B cell (primary cell): ENCODE data around the gene NUDCD3. TPM values are rescaled to one million over a fixed set of nuclear protein-coding genes. Genes with fewer than 3 reads are reported as not detected.

Experiments used
- ATAC-seq: fragments of 200-7000 bp; cut with Tn5 transposase; one replicate; pipeline ENCODE4 v1.10.0; 2021; ENCODE audit warnings: low read depth, mild to moderate bottlenecking, moderate number of reproducible peaks, moderate library complexity
- CTCF ChIA-PET: fragments of 350-600 bp; sonication (Branson Sonifier 250); formaldehyde crosslinking; loops from one replicate; lab custom pipeline; 2021; ENCODE audit warnings: antibody characterized with exemption, inconsistent platforms; lab: Charles Lee
- POLR2A ChIA-PET: fragments of 350-600 bp; sonication (Branson Sonifier 250); formaldehyde crosslinking; loops from one replicate; lab custom pipeline; 2021; ENCODE audit warnings: antibody characterized with exemption; lab: Charles Lee
- DNase-seq: peaks from one replicate; pipeline ENCODE4 v3.0.0; 2013
- H2AFZ ChIP-seq: 2 replicates; pipeline ENCODE4 v1.6.1; 2012; ENCODE audit warnings: mild to moderate bottlenecking, low read depth, low read length; ENCODE audit not compliant: insufficient read depth, poor library complexity, severe bottlenecking
- H3K27ac ChIP-seq, 2 donors: 1 replicate in 1 of 2; 2 replicates in 1 of 2; pipeline ENCODE4 v1.5.1; 2012 to 2013; ENCODE audit warnings: low read length in 2 of 2, mild to moderate bottlenecking in 2 of 2, moderate library complexity in 1 of 2
- H3K27me3 ChIP-seq, 4 experiments: fragments of 200-600 bp in 1 of 4; sonication (generic) in 1 of 4; replicated peaks in 1 of 4; 1 replicate in 2 of 4; 2 replicates in 2 of 4; pipeline versions ENCODE4 v1.6.1 to v1.7.0; 2013 to 2016; ENCODE audit warnings: low read length in 3 of 4, mild to moderate bottlenecking in 2 of 4, mixed read lengths in 1 of 4, moderate library complexity in 1 of 4; ENCODE audit not compliant: insufficient read depth in 4 of 4, control insufficient read depth in 3 of 4; ENCODE audit errors: control extremely low read depth in 1 of 4
- H3K36me3 ChIP-seq, 2 experiments: replicated peaks in 1 of 2; 1 replicate in 1 of 2; 2 replicates in 1 of 2; pipeline versions ENCODE4 v1.6.1 to v1.7.1; 2013; ENCODE audit warnings: low read length in 1 of 2; ENCODE audit not compliant: insufficient read depth in 2 of 2, control insufficient read depth in 1 of 2; ENCODE audit errors: control extremely low read depth in 1 of 2, extremely low read depth in 1 of 2
- H3K4me1 ChIP-seq, 2 donors: fragments of 200-600 bp in 1 of 2; sonication (generic) in 1 of 2; 1 replicate in 1 of 2; 2 replicates in 1 of 2; pipeline versions ENCODE4 v1.5.1 to v1.6.1; 2013 to 2017; ENCODE audit warnings: low read length in 2 of 2; ENCODE audit not compliant: control insufficient read depth in 2 of 2, insufficient read depth in 2 of 2
- H3K4me2 ChIP-seq: replicated peaks from 2 replicates; pipeline ENCODE3; 2012; ENCODE audit warnings: mild to moderate bottlenecking, low read depth, low read length; ENCODE audit not compliant: poor library complexity, severe bottlenecking
- H3K4me3 ChIP-seq, 5 experiments: fragments of 200-600 bp in 1 of 5; sonication (generic) in 1 of 5; 1 replicate in 3 of 5; 2 replicates in 2 of 5; pipeline versions ENCODE4 v1.5.1 to v1.7.0; 2011 to 2016; ENCODE audit warnings: low read length in 4 of 5, mild to moderate bottlenecking in 4 of 5, low read depth in 2 of 5, control low read depth in 1 of 5, moderate library complexity in 1 of 5; ENCODE audit not compliant: insufficient read depth in 1 of 5; ENCODE audit errors: control extremely low read depth in 1 of 5, extremely low read depth in 1 of 5
- H3K79me2 ChIP-seq: fragments of 200-600 bp; sonication (generic); one replicate; pipeline ENCODE4 v1.6.0; 2016; ENCODE audit warnings: low read length; ENCODE audit not compliant: control insufficient read depth, insufficient read depth
- H3K9ac ChIP-seq: fragments of 200-600 bp; sonication (generic); 2 replicates; pipeline ENCODE4 v1.6.1; 2017; ENCODE audit warnings: mild to moderate bottlenecking, low read length, moderate library complexity
- H3K9me3 ChIP-seq, 3 donors: one replicate each; pipeline versions ENCODE4 v1.6.1 to v1.7.1; 2013; ENCODE audit warnings: low read length in 2 of 3; ENCODE audit not compliant: control insufficient read depth in 2 of 3, insufficient read depth in 1 of 3; ENCODE audit errors: control extremely low read depth in 1 of 3
- H4K20me1 ChIP-seq: 2 replicates; pipeline ENCODE4 v1.6.0; 2012; ENCODE audit warnings: mild to moderate bottlenecking, low read length; ENCODE audit not compliant: insufficient read depth, control insufficient read depth, poor library complexity, severe bottlenecking
- H3K27ac Mint-ChIP-seq: one replicate; pipeline ENCODE4 v1.8.0; 2021; ENCODE audit warnings: mixed read lengths
- H3K27me3 Mint-ChIP-seq: one replicate; pipeline ENCODE4 v1.8.0; 2021; ENCODE audit warnings: mixed read lengths
- H3K4me1 Mint-ChIP-seq: one replicate; pipeline ENCODE4 v1.8.0; 2021; ENCODE audit warnings: mixed read lengths
- H3K4me3 Mint-ChIP-seq: one replicate; pipeline ENCODE4 v1.8.0; 2021; ENCODE audit warnings: mixed read lengths
- H3K9me3 Mint-ChIP-seq: one replicate; pipeline ENCODE4 v1.8.0; 2022; ENCODE audit warnings: mixed read lengths; ENCODE audit not compliant: insufficient read depth
- CTCF ChIP-seq: fragments of 200-600 bp; IDR thresholded peaks from one replicate; pipeline ENCODE4 v1.8.0; 2022; ENCODE audit warnings: antibody characterized with exemption, mild to moderate bottlenecking
- EZH2 ChIP-seq: IDR thresholded peaks from 2 replicates; pipeline ENCODE4 v1.6.1; 2012; ENCODE audit warnings: borderline replicate concordance, low read depth, mild to moderate bottlenecking, moderate library complexity, low read length; ENCODE audit not compliant: insufficient read depth, poor library complexity, severe bottlenecking
- WGBS: methylation state at CpG from one replicate; pipeline ENCODE4 v1.1.5; 2013; ENCODE audit warnings: missing lambda C conversion rate; ENCODE audit not compliant: insufficient coverage; 5-methylcytosine and 5-hydroxymethylcytosine counted together
- intact Hi-C: fragments of 100-400 bp; cut with micrococcal nuclease; formaldehyde crosslinking; loops from one replicate; pipeline ENCODE4 v1.10.0; 2022
- polyA plus RNA-seq: library from polyadenylated mRNA; depleted of rRNA; stranded (reverse); fragments of >200 nt; gene quantifications from 2 replicates; pipeline ENCODE4 v1.2.3, GENCODE V29; 2012
- total RNA-seq, 2 donors: library from RNA; stranded (reverse); fragments of 120-200 nt in 1 of 2; gene quantifications; 1 replicate in 1 of 2; 2 replicates in 1 of 2; pipeline versions ENCODE4 v1.2.3 to v1.2.4, GENCODE V29; 2013 to 2022

The NUDCD3 gene
- total and polyA plus RNA-seq, 2 donors (not counting 1 experiment from before 2014, with no cell fraction given) = 29.8 to 101 TPM

GRCh38 chr7:44380831-44381493 lies 109.5 kb downstream of the NUDCD3 start:
- H3K79me2 ChIP-seq = no peaks in the 10 kb centered on the region
- ChIA-PET CTCF (no interaction called here), POLR2A (no interaction called here)
- H3K27ac ChIP-seq = no peak overlapping the region
- H3K4me2 ChIP-seq = no peak overlapping the region
- WGBS = 100% methylated on average over 3 of the region's 4 CpGs
- no peak for DNase-seq
- peaks cover 0 to 22% of the 10 kb centered on the region in 2 experiments for H3K36me3 ChIP-seq
- H2AFZ ChIP-seq = no peak overlapping the region
- TF ChIP-seq CTCF (no peak), EZH2 (no peak)
- H3K27me3 Mint-ChIP-seq = no peaks in the 10 kb centered on the region
- H3K9me3 ChIP-seq = no peaks in the 10 kb centered on the region
- H3K4me3 ChIP-seq = no peak overlapping the region
- no peaks in the 10 kb centered on the region for H3K9me3 Mint-ChIP-seq
- peaks cover 5 to 11% of the 10 kb centered on the region in 2 donors for H3K4me1 ChIP-seq
- H4K20me1 ChIP-seq = no peaks in the 10 kb centered on the region
- H3K27ac Mint-ChIP-seq = no peak overlapping the region
- H3K9ac ChIP-seq = no peak overlapping the region
- no peaks in the 10 kb centered on the region for H3K27me3 ChIP-seq
- peaks cover 11% of the 10 kb centered on the region for H3K4me1 Mint-ChIP-seq
- ATAC-seq = no peak
- intact Hi-C loops = no loop called here
- no peak overlapping the region for H3K4me3 Mint-ChIP-seq

- peaks cover 11% of the 10 kb centered on the region for H3K4me1 Mint-ChIP-seq
Observed at GRCh38 chr7:44380189-44380830, 110.1 kb downstream of the NUDCD3 start.

More at GRCh38 chr7:44380189-44380830, 110.1 kb downstream of the NUDCD3 start:
- ChIA-PET CTCF (no interaction called here), POLR2A (no interaction called here)
- intact Hi-C loops = no loop called here
- no peak overlapping the region for H3K4me2 ChIP-seq
- H3K36me3 ChIP-seq = peaks cover 0 to 19% of the 10 kb centered on the region in 2 experiments
- 89% methylated on average over 2 of the region's 2 CpGs for WGBS
- H3K27ac ChIP-seq = no peak overlapping the region
- Mint-ChIP-seq H3K4me3 (no peak overlapping the region), H3K9me3 (no peaks in the 10 kb centered on the region), H3K27me3 (no peaks in the 10 kb centered on the region), H3K27ac (no peak overlapping the region)
- H3K27me3 ChIP-seq = no peaks in the 10 kb centered on the region
- H3K9me3 ChIP-seq = no peaks in the 10 kb centered on the region
- peaks cover 5 to 11% of the 10 kb centered on the region in 2 donors for H3K4me1 ChIP-seq
- no peak overlapping the region for H3K9ac ChIP-seq
- no peak for ATAC-seq
- H2AFZ ChIP-seq = no peak overlapping the region
- no peaks in the 10 kb centered on the region for H3K79me2 ChIP-seq
- TF ChIP-seq CTCF (no peak), EZH2 (no peak)
- H3K4me3 ChIP-seq = no peak overlapping the region
- no peaks in the 10 kb centered on the region for H4K20me1 ChIP-seq
- no peak for DNase-seq
